ENCODE data around the gene CYP4B1. TPM values are rescaled to one million over a fixed set of nuclear protein-coding genes. Genes with fewer than 3 reads are reported as not detected.

The CYP4B1 gene
- not detected in 2 replicates for total RNA-seq

DNA sequence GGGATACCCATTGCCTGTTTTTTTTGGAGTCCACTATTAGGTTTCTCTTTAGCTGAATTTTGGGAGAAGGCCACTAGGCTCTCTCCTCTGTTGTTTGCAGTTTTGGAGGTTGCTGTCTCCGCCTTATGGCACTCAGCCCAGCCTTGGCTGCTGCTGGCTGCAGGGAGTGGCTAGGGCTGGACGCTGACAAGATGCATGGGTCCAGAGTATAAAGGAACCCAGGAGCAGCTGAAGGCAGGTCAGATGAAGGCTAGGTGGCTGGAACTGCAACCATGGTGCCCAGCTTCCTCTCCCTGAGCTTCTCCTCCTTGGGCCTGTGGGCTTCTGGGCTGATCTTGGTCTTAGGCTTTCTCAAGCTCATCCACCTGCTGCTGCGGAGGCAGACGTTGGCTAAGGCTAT lies at the start of gene CYP4B1:
CYP4B1 (plus strand) TSS at position 237 of the 400 bp plus-strand sequence; CDS start at position 273, 36 bp downstream.

Other genes starting within 250 kb of the CYP4B1 start
- gene KNCN, start 247.4 kb upstream of the CYP4B1 start, total RNA-seq: not detected in 2 replicates
- gene MKNK1, start 194.8 kb upstream of the CYP4B1 start, total RNA-seq: 18.6 and 28.5 TPM in 2 replicates
- 5.6 and 8.6 TPM in 2 replicates for gene MOB3C, start 182.2 kb upstream of the CYP4B1 start, total RNA-seq
- gene ATPAF1, start 130.7 kb upstream of the CYP4B1 start, total RNA-seq: 52.3 and 57.2 TPM in 2 replicates
- not detected in 2 replicates for gene TEX38, start 127.2 kb upstream of the CYP4B1 start, total RNA-seq
- 75.3 and 79.7 TPM in 2 replicates for gene EFCAB14, start 79.9 kb upstream of the CYP4B1 start, total RNA-seq
- not detected in 2 replicates for gene CYP4A11, start 142.4 kb downstream of the CYP4B1 start, total RNA-seq
- gene CYP4X1, start 224.6 kb downstream of the CYP4B1 start, total RNA-seq: 1.3 and 2.1 TPM in 2 replicates